Measurements from ENCODE around the gene ODAM.

ODAM gene, protein sequence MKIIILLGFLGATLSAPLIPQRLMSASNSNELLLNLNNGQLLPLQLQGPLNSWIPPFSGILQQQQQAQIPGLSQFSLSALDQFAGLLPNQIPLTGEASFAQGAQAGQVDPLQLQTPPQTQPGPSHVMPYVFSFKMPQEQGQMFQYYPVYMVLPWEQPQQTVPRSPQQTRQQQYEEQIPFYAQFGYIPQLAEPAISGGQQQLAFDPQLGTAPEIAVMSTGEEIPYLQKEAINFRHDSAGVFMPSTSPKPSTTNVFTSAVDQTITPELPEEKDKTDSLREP

DNA sequence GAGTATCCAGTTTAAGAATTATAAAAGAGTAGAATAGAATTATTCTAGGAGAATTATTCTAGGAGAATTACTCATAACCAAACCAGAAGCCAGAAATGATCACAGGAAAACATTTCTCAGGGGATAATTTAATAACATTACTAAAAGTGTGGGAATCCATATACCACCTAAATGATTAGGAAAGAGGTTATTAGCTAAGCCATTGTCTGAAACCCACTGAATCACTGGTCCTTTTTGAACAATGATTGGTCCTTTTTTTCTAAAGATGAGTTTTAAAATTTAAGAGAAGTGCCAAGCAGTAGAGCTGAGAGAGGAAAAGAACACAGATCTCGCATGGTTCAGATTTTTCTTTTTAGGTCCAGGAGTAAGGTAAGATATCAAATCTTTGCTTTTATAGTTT, at the start of gene ODAM:
Gene ODAM (plus strand): TSS at position 301 of the 400 bp plus-strand sequence. CDS start 819 bp downstream, outside the sequence.
- Histone ChIP-seq H3K27me3 (ENCODE audit: control insufficient read depth, insufficient read depth, low read length) (no peaks in the 10 kb centered on the region), H3K4me1 (ENCODE audit: control insufficient read depth, insufficient read depth, low read length) (no peaks in the 10 kb centered on the region), H3K4me3 (ENCODE audit: low read length) (no peak within 1 kb of the TSS), H3K36me3 (ENCODE audit: control insufficient read depth, insufficient read depth, low read length) (no peaks in the 10 kb centered on the region), H3K9me3 (ENCODE audit: control insufficient read depth, low read length) (no peaks in the 10 kb centered on the region), H3K9ac (ENCODE audit: low read length) (no peak within 1 kb of the TSS)

DNA sequence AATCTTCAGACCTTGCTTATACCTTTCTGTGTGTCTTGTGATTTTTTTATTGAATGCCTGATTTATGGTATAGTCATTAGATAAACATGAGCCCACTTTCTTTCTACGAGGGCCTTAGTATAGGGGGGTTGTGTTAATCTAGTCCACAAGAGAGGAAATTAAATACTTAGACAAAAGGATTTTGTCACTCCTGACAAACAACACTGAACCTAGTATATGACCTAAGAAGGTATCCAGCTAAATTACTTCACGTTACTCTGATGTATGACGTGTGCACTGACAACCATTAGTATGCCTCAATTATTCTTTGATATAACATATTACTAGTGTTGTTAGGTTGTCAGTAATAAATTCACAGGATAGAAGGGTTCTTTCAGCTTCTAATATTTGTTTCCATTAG, 44.3 kb upstream of the ODAM start:
- no peaks in the 10 kb centered on the region for H3K9me3 ChIP-seq (ENCODE audit: control insufficient read depth, low read length)
- H3K4me3 ChIP-seq (ENCODE audit: low read length): no peak overlapping the region
- H3K36me3 ChIP-seq (ENCODE audit: control insufficient read depth, insufficient read depth, low read length): no peaks in the 10 kb centered on the region
- H3K27me3 ChIP-seq (ENCODE audit: control insufficient read depth, insufficient read depth, low read length): no peaks in the 10 kb centered on the region
- H3K4me1 ChIP-seq (ENCODE audit: control insufficient read depth, insufficient read depth, low read length): no peaks in the 10 kb centered on the region
- no peak overlapping the region for H3K9ac ChIP-seq (ENCODE audit: low read length)

DNA sequence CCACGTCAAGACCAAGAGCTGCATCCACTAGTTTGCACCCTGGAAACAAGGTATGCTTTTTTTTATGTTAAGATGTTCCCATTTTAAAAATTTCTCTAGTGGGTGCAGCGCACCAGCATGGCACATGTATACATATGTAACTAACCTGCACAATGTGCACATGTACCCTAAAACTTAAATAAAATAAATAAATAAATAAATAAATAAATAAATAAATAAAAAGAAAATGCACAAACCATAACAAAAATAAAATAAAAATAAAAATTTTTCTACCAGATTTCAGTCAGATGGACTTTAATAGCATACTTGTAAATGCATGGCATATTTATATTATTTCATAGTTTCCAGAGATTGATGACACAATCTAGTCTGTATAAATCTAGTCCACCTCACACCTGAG, 43.4 kb upstream of the ODAM start:
- Histone ChIP-seq H3K9me3 (ENCODE audit: control insufficient read depth, low read length) (no peaks in the 10 kb centered on the region), H3K4me3 (ENCODE audit: low read length) (no peak overlapping the region), H3K4me1 (ENCODE audit: control insufficient read depth, insufficient read depth, low read length) (no peaks in the 10 kb centered on the region), H3K27me3 (ENCODE audit: control insufficient read depth, insufficient read depth, low read length) (no peaks in the 10 kb centered on the region), H3K36me3 (ENCODE audit: control insufficient read depth, insufficient read depth, low read length) (no peaks in the 10 kb centered on the region), H3K9ac (ENCODE audit: low read length) (no peak overlapping the region)

DNA sequence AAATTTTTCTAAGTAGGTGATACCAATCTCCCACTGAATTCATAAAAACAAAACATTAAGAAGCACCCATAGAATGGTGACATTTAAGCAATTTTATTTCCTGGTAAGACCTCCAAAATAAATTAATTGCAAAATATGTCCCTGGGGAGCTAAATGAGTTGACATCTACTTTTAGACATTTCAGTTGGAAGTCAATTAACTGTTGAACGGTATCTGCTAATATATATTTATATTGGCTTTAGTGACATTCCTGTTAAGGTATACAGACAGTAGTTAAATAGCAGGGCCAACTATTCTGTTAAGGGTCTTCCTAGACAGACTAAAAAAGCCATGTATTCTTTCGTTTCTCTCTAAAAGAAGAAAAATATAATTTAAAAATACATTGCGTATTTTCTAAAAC, 41.6 kb upstream of the ODAM start, which contains the start of gene PRR27:
Gene PRR27 (plus strand): TSS at position 301 of the 400 bp plus-strand sequence. CDS start 139 bp downstream, outside the sequence.
- Histone ChIP-seq H3K9ac (ENCODE audit: low read length) (no peak within 1 kb of the TSS), H3K9me3 (ENCODE audit: control insufficient read depth, low read length) (no peaks in the 10 kb centered on the region), H3K4me3 (ENCODE audit: low read length) (no peak within 1 kb of the TSS), H3K27me3 (ENCODE audit: control insufficient read depth, insufficient read depth, low read length) (no peaks in the 10 kb centered on the region), H3K4me1 (ENCODE audit: control insufficient read depth, insufficient read depth, low read length) (no peaks in the 10 kb centered on the region), H3K36me3 (ENCODE audit: control insufficient read depth, insufficient read depth, low read length) (no peaks in the 10 kb centered on the region)

DNA sequence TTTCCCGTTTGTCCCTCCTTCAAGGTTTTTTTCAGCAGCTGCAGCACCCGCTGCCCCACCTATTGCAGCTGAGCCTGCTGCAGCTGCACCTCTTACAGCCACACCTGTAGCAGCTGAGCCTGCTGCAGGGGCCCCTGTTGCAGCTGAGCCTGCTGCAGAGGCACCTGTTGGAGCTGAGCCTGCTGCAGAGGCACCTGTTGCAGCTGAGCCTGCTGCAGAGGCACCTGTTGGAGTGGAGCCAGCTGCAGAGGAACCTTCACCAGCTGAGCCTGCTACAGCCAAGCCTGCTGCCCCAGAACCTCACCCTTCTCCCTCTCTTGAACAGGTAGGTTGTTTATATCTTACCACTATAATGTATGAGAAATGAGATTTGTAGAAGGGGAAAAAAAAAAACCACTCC, 36.9 kb upstream of the ODAM start:
- no peak overlapping the region for H3K9ac ChIP-seq (ENCODE audit: low read length)
- H3K4me1 ChIP-seq (ENCODE audit: control insufficient read depth, insufficient read depth, low read length): no peaks in the 10 kb centered on the region
- H3K27me3 ChIP-seq (ENCODE audit: control insufficient read depth, insufficient read depth, low read length): no peaks in the 10 kb centered on the region
- no peaks in the 10 kb centered on the region for H3K36me3 ChIP-seq (ENCODE audit: control insufficient read depth, insufficient read depth, low read length)
- H3K4me3 ChIP-seq (ENCODE audit: low read length): no peak overlapping the region
- H3K9me3 ChIP-seq (ENCODE audit: control insufficient read depth, low read length): no peaks in the 10 kb centered on the region

DNA sequence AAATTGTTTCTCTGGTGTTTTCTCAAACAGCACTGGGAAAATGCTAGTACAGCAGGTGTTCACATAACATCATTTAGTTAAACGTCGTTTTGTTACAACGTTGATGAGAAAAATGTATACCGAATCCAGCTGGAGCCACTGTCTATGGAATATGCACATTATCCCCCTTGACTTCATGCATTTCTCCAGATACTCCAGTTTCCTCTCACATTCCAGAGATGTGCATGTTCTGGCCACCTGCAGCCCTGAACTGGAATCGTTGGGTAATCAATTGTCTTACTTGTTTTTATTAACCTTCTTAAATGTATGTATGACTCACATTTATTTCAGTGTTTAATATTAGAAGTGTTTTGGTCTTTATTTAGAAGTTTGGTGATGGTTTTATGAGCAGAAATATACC, 18.4 kb upstream of the ODAM start:
- Histone ChIP-seq H3K4me1 (ENCODE audit: control insufficient read depth, insufficient read depth, low read length) (no peaks in the 10 kb centered on the region), H3K4me3 (ENCODE audit: low read length) (no peak overlapping the region), H3K27me3 (ENCODE audit: control insufficient read depth, insufficient read depth, low read length) (no peaks in the 10 kb centered on the region), H3K9me3 (ENCODE audit: control insufficient read depth, low read length) (no peaks in the 10 kb centered on the region), H3K36me3 (ENCODE audit: control insufficient read depth, insufficient read depth, low read length) (no peaks in the 10 kb centered on the region), H3K9ac (ENCODE audit: low read length) (no peak overlapping the region)

DNA sequence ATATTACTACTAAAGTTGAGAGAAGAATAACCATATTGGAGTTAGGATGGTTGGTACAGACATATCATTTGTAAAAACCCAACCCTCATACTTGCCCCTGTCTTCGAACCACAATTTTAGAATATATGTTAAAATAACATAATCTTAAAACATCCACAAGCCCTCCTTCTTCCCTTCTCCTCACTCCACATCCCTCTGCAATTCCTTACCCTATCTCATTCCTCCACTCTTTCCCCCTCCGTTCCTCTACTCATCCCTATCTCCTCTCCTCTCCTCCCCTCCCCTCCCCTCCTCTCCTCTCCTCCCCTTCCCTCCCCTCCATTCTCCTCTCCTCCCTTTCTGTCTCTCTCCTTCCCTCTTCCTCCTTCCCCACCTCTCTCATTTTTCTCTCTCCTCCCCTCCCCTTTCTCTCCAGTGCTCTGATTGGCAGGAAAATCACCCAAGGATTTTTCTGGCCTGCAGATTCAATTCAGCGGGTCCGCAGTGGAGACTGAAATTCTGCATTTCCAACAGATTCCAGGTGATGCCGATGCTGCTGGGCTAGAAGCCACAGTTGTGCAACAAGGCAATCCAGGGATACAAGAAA, 17.4 kb upstream of the ODAM start:
- H3K9ac ChIP-seq (ENCODE audit: low read length): no peak overlapping the region
- H3K9me3 ChIP-seq (ENCODE audit: control insufficient read depth, low read length): no peaks in the 10 kb centered on the region
- no peak overlapping the region for H3K4me3 ChIP-seq (ENCODE audit: low read length)
- H3K4me1 ChIP-seq (ENCODE audit: control insufficient read depth, insufficient read depth, low read length): no peaks in the 10 kb centered on the region
- no peaks in the 10 kb centered on the region for H3K27me3 ChIP-seq (ENCODE audit: control insufficient read depth, insufficient read depth, low read length)
- no peaks in the 10 kb centered on the region for H3K36me3 ChIP-seq (ENCODE audit: control insufficient read depth, insufficient read depth, low read length)

DNA sequence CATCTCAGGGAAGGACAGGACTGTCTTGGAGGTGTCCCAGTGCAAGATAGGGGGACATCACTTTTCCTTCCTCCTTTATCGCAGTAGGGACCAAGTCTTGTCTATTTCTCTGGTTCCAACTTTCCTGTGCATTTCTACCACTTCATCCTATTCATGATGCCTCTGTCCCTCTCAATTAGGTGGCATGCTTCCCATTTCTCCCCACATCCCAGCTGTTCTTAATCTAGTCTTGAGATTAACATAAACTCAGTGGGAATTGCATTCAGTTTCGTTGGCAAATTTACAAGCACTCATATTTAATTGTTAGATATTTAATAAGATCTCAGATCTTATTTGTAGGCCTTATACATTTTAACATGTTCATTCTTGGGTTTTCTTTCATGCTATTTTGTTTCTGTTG, 15.7 kb upstream of the ODAM start:
- H3K27me3 ChIP-seq (ENCODE audit: control insufficient read depth, insufficient read depth, low read length): no peaks in the 10 kb centered on the region
- H3K36me3 ChIP-seq (ENCODE audit: control insufficient read depth, insufficient read depth, low read length): no peaks in the 10 kb centered on the region
- no peak overlapping the region for H3K4me3 ChIP-seq (ENCODE audit: low read length)
- H3K9ac ChIP-seq (ENCODE audit: low read length): no peak overlapping the region
- H3K4me1 ChIP-seq (ENCODE audit: control insufficient read depth, insufficient read depth, low read length): no peaks in the 10 kb centered on the region
- no peaks in the 10 kb centered on the region for H3K9me3 ChIP-seq (ENCODE audit: control insufficient read depth, low read length)

DNA sequence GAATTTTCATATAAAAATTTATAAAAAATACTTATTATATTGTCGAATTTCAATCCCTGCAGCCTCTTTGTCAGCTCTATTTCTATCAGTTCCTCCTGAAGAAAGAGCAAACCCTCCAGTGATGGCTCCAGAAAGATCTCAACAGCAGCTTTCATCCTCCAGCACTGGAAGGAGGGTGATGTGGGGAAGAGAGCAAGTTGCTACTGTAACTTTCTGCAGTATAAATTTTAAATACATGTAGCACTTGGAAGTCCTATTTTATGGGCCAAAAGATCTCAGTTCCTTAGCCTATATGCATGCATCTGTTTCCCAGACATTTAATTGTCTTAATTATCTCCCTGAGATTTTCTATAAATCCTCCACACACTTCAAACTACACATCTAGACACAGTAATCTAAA, 13.7 kb upstream of the ODAM start:
- Histone ChIP-seq H3K36me3 (ENCODE audit: control insufficient read depth, insufficient read depth, low read length) (no peaks in the 10 kb centered on the region), H3K4me3 (ENCODE audit: low read length) (no peak overlapping the region), H3K4me1 (ENCODE audit: control insufficient read depth, insufficient read depth, low read length) (no peaks in the 10 kb centered on the region), H3K9ac (ENCODE audit: low read length) (no peak overlapping the region), H3K9me3 (ENCODE audit: control insufficient read depth, low read length) (no peaks in the 10 kb centered on the region), H3K27me3 (ENCODE audit: control insufficient read depth, insufficient read depth, low read length) (no peaks in the 10 kb centered on the region)

DNA sequence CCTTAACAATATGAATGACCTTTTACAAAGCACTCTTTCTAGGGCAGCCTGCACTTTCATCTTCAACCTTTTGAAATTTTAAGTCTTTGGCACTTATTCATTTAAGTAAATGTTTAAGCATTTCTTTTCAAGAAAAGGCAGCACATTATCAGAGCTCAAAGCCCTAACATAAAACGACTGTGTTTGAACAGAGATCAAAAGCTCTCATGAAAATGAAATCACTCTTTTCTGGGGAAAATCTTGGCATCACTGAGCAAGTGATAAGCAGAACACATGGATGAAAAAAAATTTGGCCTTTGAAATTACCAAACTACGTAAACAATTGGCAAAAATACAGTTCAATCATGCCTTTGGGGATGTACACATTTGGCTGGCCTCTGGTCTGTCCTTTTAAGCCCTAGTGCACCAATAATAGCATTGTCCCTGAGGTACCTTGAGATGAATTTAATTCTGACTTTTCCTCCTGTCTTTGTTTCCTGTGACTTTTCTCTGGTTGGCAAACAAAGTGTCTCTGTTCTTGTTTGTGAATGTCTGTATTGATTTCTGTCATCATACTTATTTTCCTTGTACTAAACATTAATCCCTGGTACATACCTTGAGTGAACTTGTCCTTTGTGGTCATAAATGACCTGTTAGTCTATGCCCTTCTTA, 12.9 kb upstream of the ODAM start:
- Histone ChIP-seq H3K4me1 (ENCODE audit: control insufficient read depth, insufficient read depth, low read length) (no peaks in the 10 kb centered on the region), H3K27me3 (ENCODE audit: control insufficient read depth, insufficient read depth, low read length) (no peaks in the 10 kb centered on the region), H3K9ac (ENCODE audit: low read length) (no peak overlapping the region), H3K9me3 (ENCODE audit: control insufficient read depth, low read length) (no peaks in the 10 kb centered on the region), H3K4me3 (ENCODE audit: low read length) (no peak overlapping the region), H3K36me3 (ENCODE audit: control insufficient read depth, insufficient read depth, low read length) (no peaks in the 10 kb centered on the region)

DNA sequence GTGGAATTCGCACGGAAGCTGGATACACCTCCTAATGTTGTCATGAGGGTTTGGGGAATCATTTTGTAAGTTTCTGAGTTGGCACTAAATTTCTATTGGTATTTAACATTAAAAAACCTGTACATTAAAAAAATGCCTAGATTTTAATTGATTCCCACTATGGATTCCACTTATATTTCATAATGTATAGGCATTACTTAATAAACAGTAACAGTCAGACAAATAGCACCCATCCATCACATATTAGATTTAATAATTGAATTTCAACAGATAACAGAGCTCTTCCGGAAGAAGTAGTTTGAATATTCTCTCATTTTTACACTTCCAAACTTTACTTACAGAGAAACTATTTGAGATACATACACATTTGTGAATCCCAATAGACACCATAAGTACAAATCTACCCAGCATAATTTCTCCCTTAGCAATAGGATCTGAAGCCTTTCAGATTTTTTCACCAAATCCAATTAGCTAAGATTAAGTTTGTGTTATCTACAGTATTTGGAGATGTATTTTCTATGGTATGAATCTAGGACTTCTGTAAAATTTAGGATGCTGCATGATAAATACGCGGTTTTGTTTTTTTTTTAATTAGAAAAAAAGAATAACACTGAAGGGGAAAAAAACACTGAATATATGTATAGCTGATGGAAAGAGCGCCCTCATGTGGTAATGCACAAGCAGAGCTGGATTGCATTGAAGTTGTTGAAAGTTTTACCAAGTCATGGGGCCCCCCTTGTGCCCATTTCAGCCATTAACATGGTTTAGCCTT, 12.2 kb upstream of the ODAM start:
- no peak overlapping the region for H3K9ac ChIP-seq (ENCODE audit: low read length)
- H3K27me3 ChIP-seq (ENCODE audit: control insufficient read depth, insufficient read depth, low read length): no peaks in the 10 kb centered on the region
- H3K4me1 ChIP-seq (ENCODE audit: control insufficient read depth, insufficient read depth, low read length): no peaks in the 10 kb centered on the region

DNA sequence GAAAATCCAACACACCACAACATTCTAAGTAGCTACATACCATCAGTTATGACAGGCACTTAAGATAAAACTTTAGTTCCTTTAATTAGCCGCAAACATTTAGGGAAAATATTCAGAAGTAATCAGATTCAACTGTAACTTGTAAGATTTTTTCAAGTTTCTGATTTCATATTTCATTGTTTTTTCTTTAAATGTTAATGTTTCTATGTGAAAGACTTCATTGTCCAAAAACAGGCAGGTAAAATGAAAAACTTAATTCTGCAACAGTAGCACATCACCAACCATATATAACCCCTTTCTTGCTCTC, 11.6 kb upstream of the ODAM start:
- H3K27me3 ChIP-seq (ENCODE audit: control insufficient read depth, insufficient read depth, low read length): no peaks in the 10 kb centered on the region
- no peak overlapping the region for H3K9ac ChIP-seq (ENCODE audit: low read length)
- no peaks in the 10 kb centered on the region for H3K36me3 ChIP-seq (ENCODE audit: control insufficient read depth, insufficient read depth, low read length)
- no peak overlapping the region for H3K4me3 ChIP-seq (ENCODE audit: low read length)
- no peaks in the 10 kb centered on the region for H3K9me3 ChIP-seq (ENCODE audit: control insufficient read depth, low read length)
- no peaks in the 10 kb centered on the region for H3K4me1 ChIP-seq (ENCODE audit: control insufficient read depth, insufficient read depth, low read length)

More for the DNA sequence above, 12.2 kb upstream of the ODAM start:
- no peak overlapping the region for H3K4me3 ChIP-seq (ENCODE audit: low read length)
- no peaks in the 10 kb centered on the region for H3K9me3 ChIP-seq (ENCODE audit: control insufficient read depth, low read length)
- H3K36me3 ChIP-seq (ENCODE audit: control insufficient read depth, insufficient read depth, low read length): no peaks in the 10 kb centered on the region

Data from mucosa of stomach (tissue), 1 donor.